Measurements from ENCODE around the gene PEX11B.
"Not testable (repeated sequence)": the region's sequence is repeated elsewhere in the genome, so short reads cannot be mapped to it uniquely, and the experiment has no call there.

Gene PEX11B

DNA sequence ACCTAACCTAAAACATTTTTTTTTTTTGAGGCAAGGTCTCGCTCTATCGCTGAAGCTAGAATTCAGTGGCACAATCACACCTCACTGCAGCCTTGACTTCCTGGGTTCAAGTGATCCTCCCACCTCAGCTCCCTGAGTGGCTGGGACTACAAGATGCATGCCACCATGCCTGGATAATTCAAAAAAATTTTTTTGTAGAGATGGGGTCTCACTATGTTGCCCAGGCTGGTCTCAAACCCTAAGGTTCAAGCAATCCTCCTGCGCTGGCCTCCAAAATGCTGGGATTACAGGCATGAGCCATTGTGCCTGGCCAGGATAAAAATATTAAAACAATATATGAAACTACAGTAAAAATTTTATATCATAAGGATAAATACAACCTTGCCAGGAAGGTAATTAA is 34.4 kb upstream of the PEX11B start:
- DNase-seq (ENCODE audit: low spot score) = no peak

DNA sequence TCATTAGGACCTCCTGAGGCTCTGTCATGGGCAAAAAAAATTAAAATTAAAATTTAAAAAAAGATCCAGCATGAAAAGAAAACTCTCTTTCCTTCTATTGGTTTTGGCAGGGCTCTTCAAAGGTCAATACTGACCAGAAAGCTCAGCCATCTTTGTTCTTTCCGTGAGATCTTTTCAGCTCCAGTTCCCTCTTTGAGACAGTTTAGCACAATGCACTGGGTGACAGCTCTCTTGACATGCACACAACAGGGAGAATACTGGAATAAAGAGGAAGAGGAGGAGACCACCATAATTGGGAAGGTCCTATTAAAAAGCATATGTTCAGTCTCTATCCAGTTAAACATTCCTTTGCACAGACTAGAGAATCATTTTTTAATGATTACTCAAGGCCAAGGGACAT is 33.0 kb upstream of the PEX11B start:
- DNase-seq (ENCODE audit: low spot score) = no peak

DNA sequence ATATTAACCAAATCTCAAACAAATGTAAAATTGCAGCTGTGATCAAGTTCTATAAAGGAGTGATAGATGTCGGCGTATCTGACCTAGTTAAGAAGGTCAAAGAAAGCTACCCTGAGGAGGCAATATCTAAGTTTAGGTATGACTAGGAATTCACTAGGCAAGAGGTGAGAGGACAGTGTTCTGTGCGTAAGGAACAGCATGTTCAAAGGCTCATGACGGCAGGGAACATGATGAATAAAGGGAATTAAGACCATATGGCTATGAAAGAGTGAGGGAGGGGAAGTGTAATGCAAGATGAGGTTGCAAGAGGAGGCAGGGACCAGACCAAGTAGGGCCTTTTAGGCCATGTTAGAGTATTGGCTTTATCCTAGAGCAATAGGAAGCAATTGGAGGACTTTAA is 30.7 kb upstream of the PEX11B start:
- no peak for DNase-seq (ENCODE audit: low spot score)

DNA sequence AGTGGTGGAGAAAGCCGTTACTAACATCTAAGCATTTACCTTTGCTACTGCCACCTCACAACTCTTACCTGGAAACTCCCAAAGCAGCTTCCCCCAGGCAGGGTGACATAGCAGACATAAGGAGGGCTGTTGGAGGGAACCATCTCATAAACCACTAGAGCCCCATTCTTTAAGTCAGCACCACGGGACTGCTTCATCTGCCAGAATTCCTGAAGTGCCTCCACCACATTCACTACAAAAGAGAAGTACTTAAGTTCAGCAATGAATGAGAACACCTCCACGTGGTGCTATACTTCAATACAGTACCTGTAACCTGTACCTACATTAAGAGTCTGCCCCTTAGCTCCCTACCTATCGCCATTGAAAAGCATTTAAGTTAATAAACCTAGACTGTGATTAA is 29.0 kb upstream of the PEX11B start:
- no peak for DNase-seq (ENCODE audit: low spot score)

DNA sequence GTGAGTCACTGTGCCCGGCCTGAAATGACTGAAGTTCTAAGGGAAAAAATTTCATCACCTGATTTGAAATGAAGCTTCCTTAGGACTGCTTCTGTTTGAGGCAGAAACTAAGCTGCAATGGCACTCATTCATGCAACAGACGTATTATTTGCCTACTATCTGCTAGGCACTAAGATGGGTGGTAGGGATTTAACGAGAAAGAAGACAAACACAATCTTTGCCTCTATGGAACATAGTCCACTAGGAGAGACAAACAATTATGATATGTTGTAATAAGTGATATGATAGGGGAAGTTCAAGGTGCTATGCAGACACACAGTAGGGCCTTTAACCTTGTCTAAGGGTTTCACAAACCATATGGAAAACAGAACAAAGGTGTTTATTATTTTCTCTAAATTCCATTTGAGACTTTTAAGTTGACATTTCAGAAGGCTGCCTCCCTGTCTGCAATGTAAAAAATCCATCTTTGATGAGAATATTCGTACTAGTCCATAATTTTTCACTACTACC is 28.0 kb upstream of the PEX11B start:
- DNase-seq (ENCODE audit: low spot score) = no peak

DNA sequence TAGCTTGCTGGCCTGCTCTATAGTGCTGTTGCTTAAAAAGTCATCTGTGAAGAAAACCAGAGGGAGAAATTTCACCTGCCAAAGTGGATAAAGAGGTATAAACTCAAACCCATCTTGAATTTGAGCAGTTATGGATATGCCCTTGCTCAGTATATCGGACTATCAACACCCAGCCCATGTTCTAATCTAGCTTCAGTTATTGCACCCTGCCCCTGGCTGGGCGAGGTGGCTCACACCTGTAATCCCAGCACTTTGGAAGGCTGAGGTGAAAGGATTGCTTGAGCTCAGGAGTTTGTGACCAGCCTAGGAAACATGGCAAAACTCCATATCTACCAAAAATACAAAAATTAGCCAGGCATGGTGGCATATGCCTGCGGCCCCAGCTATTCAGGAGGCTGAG is 26.0 kb upstream of the PEX11B start:
- no peak for DNase-seq (ENCODE audit: low spot score)

DNA sequence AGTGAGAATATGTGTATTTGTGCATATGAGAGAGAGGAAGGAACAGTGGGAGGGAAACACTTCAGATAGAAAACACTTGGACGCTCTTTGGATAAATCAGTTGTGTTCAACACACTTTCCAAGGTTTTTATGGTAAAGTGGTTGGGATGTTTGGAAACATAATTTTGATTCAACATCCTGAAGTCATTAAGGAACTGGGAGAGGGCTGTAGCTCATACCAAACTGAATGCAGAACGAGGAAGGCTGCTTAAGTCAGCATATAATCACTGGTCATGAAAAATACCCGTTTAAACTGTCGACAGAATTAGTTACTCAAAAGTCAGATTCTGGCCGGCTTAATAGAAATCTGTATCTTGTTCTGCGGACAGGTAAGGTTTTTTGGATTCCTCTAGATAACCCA is 24.4 kb upstream of the PEX11B start:
- DNase-seq (ENCODE audit: low spot score) = no peak

DNA sequence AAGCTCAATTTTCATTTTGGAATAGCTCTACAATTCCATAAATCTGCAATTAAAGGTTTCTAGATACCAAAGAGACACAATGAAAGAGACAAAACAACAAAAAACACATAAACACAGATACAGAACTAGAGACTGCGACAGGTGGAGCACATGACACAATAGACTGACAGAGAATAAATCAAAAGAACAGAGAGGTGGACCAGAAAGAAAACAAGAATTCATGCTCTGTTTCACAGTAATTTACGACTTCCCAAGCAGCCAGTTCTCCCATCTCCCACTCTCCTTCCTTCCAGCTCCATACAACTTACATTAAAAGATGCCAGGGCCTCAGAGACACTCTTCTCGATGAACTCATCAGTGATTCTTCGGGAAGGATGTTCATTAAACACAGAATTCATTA is 23.9 kb upstream of the PEX11B start:
- no peak for DNase-seq (ENCODE audit: low spot score)

DNA sequence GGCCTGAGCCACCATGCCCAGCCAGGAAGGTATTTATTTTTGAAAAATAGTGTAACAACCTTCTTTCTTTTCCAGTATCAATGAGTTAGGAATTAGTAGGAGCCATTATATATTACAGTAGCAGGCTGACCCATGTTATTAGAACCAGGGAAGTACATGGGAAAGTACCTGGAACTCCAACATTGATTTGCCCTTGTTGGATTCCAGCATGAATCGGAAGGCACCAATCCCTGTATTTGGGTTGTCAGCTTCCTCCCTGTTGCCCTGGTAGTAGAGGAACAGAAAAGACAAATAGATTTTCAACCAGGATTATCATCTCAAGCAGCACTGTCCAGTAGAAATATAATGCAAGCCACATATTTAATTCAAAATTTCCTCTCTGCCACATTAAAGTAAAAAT is 18.9 kb upstream of the PEX11B start:
- no peak for DNase-seq (ENCODE audit: low spot score)

DNA sequence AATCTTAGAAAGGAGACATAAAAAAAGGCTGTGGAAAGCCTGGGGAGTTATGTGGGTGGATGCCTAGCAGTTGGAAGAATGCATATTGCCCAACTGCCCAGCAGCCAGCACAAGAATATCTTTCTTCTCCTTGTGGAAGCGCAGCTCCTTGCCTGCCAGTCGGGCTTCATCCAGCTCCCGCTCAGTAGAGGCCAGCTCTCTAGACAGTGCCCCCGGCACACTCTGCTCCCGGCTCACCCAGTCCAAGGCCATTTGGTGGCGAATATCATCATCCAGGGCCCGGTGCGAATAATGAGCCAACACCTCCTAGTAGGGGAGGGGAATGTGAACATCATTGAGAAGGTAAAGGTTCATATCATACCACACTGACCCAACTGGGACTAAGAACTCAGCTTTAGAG is 17.7 kb upstream of the PEX11B start:
- no peak for DNase-seq (ENCODE audit: low spot score)

DNA sequence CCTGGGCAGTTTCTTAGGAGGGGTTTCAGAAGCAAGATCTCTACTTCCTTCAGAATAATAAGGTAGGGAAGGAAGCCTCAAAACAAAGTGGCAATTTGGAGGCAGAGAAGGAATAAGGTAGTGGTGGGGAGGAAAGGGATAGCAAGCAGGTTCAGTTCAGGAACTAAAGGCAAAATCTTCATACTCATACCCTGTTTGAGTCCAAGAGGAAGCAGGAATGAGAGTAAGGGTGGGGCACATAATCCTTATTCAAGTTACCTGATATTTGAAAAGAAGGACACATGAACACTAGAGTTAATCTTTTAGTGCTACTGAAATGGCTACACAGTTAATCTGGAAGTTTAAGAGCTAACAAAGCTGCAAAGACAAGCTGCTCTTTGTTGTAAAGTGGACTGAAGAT is 17.2 kb upstream of the PEX11B start:
- DNase-seq (ENCODE audit: low spot score) = no peak

DNA sequence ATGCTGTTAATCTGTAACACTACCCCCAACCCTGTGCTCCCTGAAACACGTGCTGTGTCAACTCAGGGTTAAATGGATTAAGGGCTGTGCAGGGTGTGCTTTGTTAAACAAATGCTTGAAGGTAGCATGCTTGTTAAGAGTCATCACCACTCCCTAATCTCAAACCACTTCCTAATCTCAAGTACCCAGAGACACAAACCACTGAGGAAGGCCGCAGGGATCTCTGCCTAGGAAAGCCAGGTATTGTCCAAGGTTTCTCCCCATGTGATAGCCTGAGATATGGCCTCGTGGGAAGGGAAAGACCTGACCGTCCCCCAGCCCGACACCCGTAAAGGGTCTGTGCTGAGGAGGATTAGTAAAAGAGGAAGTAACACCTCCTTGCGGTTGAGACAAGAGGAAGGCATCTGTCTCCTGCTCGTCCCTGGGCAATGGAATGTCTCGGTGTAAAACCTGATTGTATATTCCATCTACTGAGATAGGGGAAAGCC is 14.0 kb upstream of the PEX11B start:
- peak; percentile 85 for DNase-seq (ENCODE audit: low spot score)

DNA sequence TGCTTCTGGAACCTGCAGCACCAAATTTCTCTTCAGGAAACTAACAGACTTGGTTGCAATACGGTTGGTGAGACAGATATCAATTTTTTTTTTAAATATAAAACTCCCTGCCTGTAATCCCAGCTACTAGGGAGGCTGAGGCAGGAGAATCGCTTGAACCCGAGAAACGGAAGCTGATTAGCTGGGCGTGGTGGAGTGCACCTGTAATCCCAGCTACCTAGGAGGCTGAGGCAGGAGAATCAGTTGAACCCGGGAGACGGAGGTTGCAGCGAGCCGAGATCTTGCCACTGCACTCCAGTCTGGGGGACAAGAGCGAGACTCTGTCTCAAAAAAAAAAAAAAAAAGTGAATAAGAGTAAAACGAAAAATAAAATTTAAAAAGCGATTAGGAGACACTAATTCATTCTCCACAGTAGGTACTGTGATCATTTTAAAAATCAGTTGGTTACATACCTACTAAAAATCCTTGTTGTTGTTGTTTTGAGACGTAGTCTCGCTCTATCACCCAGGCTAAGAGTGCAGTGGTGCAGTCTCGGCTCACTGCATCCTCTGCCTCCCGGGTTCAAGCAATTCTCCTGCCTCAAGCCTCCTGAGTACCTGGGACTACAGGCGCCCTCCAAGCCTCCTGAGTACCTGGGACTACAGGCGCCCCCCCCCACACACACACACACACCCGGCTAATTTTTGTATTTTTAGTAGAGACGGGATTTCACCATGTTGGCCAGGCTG is 9.6 kb upstream of the PEX11B start:
- peak; percentile 30 for DNase-seq (ENCODE audit: low spot score)

DNA sequence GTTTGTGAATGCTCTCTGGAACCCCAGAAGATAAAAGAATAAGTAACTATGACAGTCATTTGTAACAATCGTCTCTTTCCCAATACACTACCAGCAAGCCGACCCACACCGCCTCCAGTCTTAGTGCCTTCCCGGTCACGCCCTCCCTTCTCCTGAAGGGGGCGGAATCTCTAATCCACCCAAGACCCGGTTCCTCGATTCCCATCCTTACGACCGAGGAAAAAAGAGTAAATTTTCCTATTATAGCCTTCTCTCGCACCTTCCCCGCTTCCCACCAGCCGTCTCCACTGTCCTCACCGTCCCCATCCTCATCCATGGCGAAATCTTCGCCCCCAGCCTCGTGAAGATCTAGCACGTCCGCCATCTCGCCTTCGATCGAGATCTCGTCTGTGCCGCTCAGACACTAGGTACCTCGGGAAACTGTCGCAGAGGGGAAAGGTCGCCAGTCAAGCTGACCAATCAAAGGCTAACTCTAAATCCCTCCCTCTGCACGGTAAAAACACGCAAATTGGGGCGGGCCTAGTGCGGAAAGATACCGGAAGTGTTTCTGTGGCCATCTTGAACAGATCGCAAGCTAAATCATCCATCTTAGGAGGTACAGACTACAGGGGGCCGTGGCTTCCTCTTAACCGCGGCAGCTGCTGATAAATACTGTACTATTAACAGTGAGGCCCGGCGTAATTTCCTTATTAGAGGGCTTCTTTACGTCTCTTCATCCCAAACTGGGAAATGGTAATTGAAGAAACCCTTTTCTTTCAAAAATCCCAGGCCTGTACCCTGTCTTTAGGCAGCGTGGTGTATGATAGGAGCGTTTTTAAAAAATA is 8.8 kb upstream of the PEX11B start, which contains the start of gene RBM8A:
Gene RBM8A, minus strand, starts transcription at position 422 of the 824 bp plus-strand sequence. Its CDS starts 58 bp downstream, at position 364.
- DNase-seq (ENCODE audit: low spot score) = peak; percentile 100

DNA sequence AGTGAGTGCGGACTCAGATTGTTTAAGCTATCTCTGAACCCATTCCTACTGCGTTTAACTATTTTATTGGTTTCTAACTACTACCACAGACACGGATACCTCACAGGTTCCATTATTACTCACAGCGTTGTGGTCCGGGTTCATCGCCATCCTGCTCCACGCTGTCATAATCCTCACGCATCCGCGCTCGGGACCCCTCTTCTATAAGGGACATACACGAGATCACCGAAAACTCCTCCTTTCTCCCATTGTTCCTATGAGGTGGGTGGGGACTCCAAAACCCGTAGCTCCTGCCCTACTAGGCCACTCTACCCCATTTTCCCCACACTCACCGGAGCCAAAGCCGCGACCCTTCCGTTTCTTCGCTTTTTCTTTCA is 8.2 kb upstream of the PEX11B start:
- DNase-seq (ENCODE audit: low spot score) = no peak

DNA sequence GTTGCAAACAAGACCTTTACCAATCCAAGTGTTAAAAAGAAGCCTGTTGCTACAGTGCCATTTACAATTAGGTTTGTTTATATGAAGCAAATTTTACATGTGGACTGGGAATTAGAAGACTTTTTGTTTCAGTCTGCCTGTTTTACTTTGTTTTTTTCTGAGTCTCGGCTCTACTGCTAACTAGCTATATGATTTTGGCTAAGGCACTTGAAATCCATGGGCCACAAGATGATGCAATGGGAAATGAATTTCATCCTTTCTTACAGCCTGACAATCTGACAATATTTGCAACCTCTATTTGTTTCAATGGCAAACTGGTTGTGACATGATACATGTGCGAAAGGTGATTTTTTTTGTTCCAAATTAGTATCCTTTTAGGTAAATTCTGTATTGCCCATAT is 3.7 kb upstream of the PEX11B start:
- no peak for DNase-seq (ENCODE audit: low spot score)

DNA sequence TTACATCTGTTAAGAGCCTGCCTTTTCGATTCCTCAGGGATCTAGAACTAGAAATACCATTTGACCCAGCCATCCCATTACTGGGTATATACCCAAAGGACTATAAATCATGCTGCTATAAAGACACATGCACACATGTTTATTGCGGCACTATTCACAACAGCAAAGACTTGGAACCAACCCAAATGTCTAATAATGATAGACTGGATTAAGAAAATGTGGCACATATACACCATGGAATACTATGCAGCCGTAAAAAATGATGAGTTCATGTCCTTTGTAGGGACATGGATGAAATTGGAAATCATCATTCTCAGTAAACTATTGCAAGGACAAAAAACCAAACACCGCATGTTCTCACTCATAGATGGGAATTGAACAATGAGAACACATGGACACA is 1.8 kb upstream of the PEX11B start:
- not testable (repeated sequence) for DNase-seq (ENCODE audit: low spot score)

DNA sequence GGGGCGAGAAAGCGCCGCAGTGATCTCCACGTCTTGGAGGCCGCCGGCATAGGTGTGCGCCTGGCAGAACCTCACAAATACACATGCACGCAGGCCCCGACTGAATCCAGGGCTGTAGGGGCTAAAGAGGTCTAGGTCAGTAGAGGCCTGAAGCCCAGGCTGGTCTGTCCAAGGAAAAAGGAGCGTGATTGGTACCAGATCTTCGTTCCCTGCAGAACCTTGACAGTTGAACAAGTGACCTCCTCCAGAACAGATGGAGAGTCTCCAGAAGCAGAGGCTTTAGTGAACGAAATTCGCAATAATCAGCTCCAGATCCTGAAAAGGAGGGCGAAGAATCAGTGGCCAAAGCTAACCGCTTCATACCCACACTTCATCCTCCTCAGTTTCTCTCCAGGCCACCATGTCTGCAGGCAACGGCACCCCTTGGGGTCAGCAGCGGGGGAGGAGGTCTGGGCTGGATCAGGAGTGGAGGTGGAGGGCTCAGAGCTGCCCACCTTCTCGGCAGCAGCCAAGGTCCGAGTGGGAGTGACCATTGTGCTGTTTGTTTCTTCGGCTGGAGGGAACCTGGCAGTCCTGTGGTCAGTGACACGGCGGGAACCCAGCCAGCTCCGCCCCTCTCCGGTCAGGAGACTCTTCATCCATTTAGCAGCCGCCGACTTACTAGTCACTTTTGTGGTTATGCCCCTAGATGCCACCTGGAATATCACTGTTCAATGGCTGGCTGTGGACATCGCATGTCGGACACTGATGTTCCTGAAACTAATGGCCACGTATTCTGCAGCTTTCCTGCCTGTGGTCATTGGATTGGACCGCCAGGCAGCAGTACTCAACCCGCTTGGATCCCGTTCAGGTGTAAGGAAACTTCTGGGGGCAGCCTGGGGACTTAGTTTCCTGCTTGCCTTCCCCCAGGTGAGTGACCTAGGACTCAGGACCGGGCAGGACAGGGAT is 749 bp upstream of the PEX11B start:
- no peak for DNase-seq (ENCODE audit: low spot score)

DNA sequence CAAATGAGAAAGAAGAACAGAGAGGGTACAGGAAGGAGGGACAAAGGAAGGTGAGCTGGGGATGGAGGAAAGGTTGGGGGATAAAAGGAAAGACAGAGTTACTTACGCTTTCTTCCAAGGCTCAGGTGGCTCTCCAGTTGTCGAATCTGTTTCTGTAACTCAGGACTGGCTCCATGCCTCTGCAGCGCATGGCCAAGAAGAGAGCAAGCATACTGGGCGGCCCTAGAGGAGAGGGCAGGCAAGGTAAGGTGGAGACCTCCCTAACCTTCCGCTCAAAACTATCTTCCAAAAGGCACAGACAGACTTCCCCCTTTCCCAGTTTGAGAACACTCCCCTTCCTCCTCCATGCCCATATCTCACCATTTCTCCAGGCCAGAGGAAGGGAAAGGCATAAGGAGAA is 922 bp downstream of the PEX11B start:
- DNase-seq (ENCODE audit: low spot score) = no peak

DNA sequence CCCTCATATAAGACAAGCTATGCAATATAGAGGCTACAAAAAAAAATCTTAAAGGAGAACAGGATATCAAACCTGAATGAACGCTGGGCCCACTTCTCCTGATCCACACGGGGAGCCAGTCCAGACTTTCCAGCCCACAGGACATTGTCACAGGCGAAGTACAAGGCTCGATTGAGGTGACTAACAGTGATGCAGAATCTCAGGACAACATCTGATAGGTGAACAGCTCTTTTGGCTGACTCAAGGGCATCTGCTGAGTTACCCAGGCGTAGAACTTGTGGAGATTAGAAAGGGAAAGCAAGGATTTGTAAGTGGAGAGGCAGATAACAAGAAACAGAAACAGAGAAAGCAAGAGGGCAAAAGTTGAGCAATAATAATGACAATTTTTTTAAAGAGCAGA is 1.8 kb downstream of the PEX11B start:
- DNase-seq (ENCODE audit: low spot score) = no peak

DNA sequence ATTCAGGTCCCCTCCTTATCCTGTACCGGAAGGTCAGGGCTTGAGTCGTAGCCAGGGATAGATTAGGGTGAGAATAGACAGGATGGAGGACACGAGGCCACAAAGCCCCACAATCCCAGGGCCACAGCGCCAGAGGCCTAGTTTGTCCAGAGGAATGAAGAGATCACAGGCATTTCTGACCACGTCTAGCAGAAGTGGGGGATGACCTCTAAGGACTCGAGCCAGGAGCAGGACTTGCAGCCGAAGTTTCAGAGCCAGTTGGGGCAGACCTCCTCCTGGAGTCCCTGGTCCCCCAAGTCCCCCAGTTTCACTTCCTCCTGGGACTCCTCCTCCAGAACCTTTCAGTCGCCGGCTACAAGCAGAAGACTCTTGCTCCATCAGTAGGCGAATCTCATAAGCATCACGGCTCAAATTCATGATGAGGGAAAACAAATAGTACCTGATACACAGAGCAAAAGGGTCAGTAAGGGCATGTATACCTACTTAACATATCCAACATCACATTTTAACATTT is 6.3 kb downstream of the PEX11B start:
- no peak for DNase-seq (ENCODE audit: low spot score)

DNA sequence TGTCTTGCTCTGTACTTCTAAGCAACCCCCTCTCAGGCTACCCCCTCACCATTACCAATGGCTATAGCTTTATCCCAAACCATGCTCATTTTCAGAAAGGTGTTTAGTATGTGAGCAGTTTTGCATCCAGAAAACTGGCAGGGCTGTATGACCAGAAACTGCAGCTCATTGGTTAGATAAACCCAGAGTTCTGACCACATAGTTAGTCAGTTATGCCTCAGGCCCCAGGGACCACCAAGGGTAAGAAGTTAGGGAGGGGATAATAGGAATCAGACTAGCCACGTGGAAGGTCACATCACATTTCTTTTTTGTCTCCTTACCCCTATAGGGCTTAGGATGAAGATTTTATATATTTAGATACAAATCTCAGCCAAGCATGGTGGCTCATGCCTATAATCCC is 9.9 kb downstream of the PEX11B start:
- DNase-seq (ENCODE audit: low spot score) = no peak

Data from NAMALWA (cell line).